ENCODE data around the gene TLR10.
A peak's percentile ranks its signal among the peaks of the same experiment; 100 is the strongest.

Gene TLR10

DNA sequence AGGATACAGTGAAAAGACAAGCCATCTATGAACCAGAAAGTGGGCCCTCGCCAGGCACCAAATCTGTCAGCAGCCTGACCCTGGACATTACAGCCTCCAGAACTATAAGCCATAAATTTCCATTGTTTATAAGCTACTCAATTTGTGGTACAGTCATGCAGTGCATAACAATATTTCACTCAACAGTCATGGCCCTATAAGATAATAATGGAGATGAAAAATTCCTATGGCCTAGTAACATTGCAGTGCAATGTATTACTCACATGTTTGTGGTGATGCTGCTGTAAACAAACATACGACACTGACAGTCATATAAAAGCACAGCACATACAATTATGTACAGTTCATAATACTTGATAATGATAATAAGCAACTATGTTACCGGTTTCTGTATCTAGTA lies 38.9 kb upstream of the TLR10 start:
- TF ChIP-seq, protein P1, sequence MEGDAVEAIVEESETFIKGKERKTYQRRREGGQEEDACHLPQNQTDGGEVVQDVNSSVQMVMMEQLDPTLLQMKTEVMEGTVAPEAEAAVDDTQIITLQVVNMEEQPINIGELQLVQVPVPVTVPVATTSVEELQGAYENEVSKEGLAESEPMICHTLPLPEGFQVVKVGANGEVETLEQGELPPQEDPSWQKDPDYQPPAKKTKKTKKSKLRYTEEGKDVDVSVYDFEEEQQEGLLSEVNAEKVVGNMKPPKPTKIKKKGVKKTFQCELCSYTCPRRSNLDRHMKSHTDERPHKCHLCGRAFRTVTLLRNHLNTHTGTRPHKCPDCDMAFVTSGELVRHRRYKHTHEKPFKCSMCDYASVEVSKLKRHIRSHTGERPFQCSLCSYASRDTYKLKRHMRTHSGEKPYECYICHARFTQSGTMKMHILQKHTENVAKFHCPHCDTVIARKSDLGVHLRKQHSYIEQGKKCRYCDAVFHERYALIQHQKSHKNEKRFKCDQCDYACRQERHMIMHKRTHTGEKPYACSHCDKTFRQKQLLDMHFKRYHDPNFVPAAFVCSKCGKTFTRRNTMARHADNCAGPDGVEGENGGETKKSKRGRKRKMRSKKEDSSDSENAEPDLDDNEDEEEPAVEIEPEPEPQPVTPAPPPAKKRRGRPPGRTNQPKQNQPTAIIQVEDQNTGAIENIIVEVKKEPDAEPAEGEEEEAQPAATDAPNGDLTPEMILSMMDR (IDR thresholded peaks at IDR 0.05; ENCODE audit: insufficient read depth, low read length, missing control alignments), result no peak
- ChIA-PET CTCF (interaction anchor here (1.4 kb wide), 1 partner anchor 17 kb away, joined by 7 read pairs; the partner anchor contains the start of gene TLR1), POLR2A (no interaction called here)
- no peak for DNase-seq (ENCODE audit: low read depth, low spot score)
- H3K4me3 ChIP-seq (ENCODE audit: low read depth, low read length), result no peak overlapping the region

DNA sequence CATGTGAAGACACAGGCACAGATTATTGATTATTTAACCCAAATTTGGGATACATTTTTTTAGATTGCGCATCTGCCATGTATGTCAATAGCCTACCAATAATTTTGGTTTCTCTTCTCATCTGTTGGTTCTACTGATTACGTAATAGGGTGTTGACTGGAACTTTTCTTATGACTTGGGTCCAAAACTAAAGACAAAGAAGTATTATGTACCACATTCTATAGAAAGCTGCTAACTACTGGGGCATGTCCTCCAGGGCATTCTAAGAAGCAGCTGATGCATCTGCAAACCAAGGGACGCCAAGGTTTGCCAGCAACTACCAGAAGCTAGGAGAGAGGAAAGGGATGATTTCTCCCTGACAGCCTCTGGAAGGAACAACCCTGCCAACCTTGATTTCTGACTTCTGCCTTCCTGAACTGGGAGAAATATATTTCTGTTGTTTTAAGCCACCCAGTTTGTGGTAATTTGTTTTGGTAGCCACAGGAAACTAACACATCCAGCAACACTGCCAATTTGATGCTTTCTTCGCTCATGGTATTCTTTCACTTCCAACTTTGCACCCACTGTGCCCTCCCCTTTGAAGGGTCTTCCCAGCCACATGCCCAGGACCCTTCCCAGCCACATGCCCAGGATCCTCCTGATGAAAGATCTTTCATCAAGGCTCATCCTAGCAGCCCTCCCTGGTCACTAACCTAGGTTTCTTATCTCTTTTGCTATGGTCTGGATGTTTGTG lies 37.7 kb upstream of the TLR10 start:
- H3K4me3 ChIP-seq (ENCODE audit: low read depth, low read length), result no peak overlapping the region
- TF ChIP-seq, protein P1 (IDR thresholded peaks at IDR 0.05; ENCODE audit: insufficient read depth, low read length, missing control alignments), result no peak
- DNase-seq (ENCODE audit: low read depth, low spot score), result no peak
- ChIA-PET CTCF (interaction anchor here (0.7 kb wide), 1 partner anchor 15 kb away, joined by 3 read pairs; no protein-coding TSS in a partner anchor), POLR2A (no interaction called here)

DNA sequence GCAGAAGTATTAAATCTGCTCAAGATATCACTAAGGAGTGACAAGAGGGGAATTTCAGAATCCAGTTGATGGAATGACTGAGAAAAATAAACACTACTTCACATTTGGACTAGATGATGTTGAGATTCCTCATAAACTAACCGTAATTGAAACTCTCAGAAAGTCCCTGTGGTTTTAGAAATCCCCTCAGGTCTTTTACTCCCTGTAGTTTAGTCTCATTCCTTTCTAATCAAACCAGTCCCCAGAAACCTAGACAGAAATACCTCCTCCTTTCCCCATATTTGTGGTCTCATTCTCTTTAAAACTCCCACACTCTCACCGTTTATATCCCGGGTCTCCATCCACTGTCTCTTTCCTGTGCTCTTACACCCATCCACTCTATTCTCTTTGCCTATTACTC lies 36.8 kb upstream of the TLR10 start:
- CTCF ChIA-PET, result interaction anchor here (1.2 to 8.7 kb wide), 4 partner anchors 15 to 60 kb away, joined by 4 to 55 read pairs (median 6); partner anchors contain the start of genes TLR1, TLR10 and TLR6

DNA sequence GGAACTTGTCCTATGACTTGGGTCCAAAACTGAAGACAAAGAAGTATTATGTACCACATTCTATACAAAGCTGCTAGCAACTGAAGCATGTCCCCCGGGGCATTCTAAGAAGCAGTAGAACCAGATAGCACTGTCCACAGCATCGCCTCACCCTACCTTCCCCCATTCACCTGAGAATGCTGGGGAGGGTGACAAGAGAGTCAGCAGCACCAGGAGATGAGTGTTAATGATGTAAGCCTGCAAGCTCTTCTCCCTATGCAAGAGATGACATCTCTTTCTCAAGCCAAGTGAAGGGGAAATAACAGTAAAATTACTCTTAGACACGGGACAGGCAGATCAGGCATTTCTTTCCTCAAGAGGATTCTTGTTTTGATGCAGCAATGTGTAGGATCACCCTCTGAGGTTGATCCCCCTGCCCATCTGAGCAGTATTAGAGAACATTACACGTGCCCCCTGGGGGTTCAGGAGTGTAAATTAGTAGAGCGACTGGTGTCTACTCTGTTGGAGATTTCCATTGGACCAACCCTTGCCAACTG lies 35.7 kb upstream of the TLR10 start:
- no peak for DNase-seq (ENCODE audit: low read depth, low spot score)
- H3K4me3 ChIP-seq (ENCODE audit: low read depth, low read length), result no peak overlapping the region
- CTCF ChIA-PET, result interaction anchor here (1.2 to 8.7 kb wide), 4 partner anchors 14 to 59 kb away, joined by 4 to 55 read pairs (median 6); partner anchors contain the start of genes TLR1, TLR10 and TLR6
- POLR2A ChIA-PET, result no interaction called here
- TF ChIP-seq, protein P1 (IDR thresholded peaks at IDR 0.05; ENCODE audit: insufficient read depth, low read length, missing control alignments), result no peak

More for the DNA sequence above, 36.8 kb upstream of the TLR10 start:
- H3K4me3 ChIP-seq (ENCODE audit: low read depth, low read length), result no peak overlapping the region
- TF ChIP-seq, protein P1 (IDR thresholded peaks at IDR 0.05; ENCODE audit: insufficient read depth, low read length, missing control alignments), result no peak
- POLR2A ChIA-PET, result no interaction called here
- peak; percentile 45 for DNase-seq (ENCODE audit: low read depth, low spot score)

DNA sequence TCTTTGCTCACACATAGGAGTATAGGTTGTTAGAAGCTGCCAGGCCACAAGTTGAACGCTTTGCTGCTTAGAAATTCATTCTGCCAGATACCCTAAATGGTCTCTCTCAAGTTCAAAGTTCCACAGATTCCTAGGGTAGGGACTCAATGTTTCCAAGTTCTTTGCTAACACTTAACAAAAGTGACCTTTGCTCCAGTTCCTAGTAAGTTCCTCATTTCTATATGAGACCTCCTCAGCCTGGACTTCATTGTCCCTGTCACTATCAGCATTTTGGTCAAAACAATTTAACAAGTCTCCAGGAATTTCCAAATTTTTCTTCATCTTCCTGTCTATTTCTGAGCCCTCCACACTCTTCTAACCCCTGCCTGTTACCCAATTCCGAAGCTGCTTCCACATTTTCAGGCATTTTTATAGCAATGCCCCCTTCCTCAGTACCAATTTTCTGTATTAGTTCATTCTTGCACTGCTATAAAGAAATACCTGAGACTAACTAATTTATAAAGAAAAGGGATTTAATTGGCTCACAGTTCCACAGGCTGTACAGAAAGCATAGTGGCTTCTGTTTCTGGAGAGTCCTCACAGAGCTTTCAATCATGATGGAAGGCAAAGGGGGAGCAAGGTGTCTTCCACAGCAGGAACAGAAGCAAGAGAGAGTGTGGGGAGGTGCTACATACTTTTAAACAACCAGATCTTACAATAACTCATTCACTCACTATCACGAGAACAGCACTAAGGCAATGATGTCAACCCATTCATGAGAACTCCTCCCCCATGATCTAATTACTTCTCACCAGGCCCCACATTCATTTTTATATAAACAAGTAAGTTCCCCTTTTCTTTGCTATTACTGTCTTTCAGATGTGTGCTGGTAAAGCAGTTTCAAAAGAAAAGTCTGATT lies 33.3 kb upstream of the TLR10 start:
- TF ChIP-seq, protein P1 (IDR thresholded peaks at IDR 0.05; ENCODE audit: insufficient read depth, low read length, missing control alignments), result no peak

More for the DNA sequence above, 33.3 kb upstream of the TLR10 start:
- H3K4me3 ChIP-seq (ENCODE audit: low read depth, low read length), result no peak overlapping the region
- CTCF ChIA-PET, result interaction anchor here (1.2 to 8.7 kb wide), 2 partner anchors 12 to 34 kb away, joined by 3 to 55 read pairs; partner anchors contain the start of genes TLR1 and TLR10
- POLR2A ChIA-PET, result no interaction called here
- DNase-seq (ENCODE audit: low read depth, low spot score), result no peak
